Activated naive CD8-positive, alpha-beta T cell treated with anti-CD3 and anti-CD28 coated beads, Interleukin-2, amount 50 U/mL, for 24 hours (primary cell): ENCODE results near the gene MAGED4B.
"Not testable (repeated sequence)": the region's sequence is repeated elsewhere in the genome, so short reads cannot be mapped to it uniquely, and the experiment has no call there.

Source experiments
- ATAC-seq: fragments of 150-1000 bp; cut with Tn5 transposase; one replicate; pipeline ENCODE4 v1.10.0; 2021
- DNase-seq: peaks from one replicate; pipeline ENCODE4 v3.0.0; 2021
- H3K27ac Mint-ChIP-seq: one replicate; pipeline ENCODE4 v1.8.0; 2021; ENCODE audit warnings: mild to moderate bottlenecking, mixed read lengths
- H3K27me3 Mint-ChIP-seq: one replicate; pipeline ENCODE4 v1.8.0; 2021; ENCODE audit warnings: mixed read lengths
- H3K36me3 Mint-ChIP-seq: one replicate; pipeline ENCODE4 v1.8.0; 2021; ENCODE audit warnings: low read depth, mixed read lengths
- H3K4me1 Mint-ChIP-seq: one replicate; pipeline ENCODE4 v1.8.0; 2021; ENCODE audit warnings: mixed read lengths
- H3K4me3 Mint-ChIP-seq: one replicate; pipeline ENCODE4 v1.8.0; 2021; ENCODE audit warnings: mild to moderate bottlenecking, moderate library complexity, mixed read lengths
- H3K9me3 Mint-ChIP-seq: one replicate; pipeline ENCODE4 v1.8.0; 2021; ENCODE audit warnings: mixed read lengths

The MAGED4B gene

GRCh38 chrX:52068666-52069640, at the start of gene MAGED4B:
MAGED4B (minus strand) TSS chrX:52069183; CDS start chrX:52068172, 1,011 bp downstream.
- DNase-seq, H3K36me3 Mint-ChIP-seq, H3K4me1 Mint-ChIP-seq, H3K27ac Mint-ChIP-seq, H3K4me3 Mint-ChIP-seq, ATAC-seq, H3K27me3 Mint-ChIP-seq, H3K9me3 Mint-ChIP-seq: not testable (repeated sequence)

- Mint-ChIP-seq H3K4me1 (no peaks in the 10 kb centered on the region), H3K27me3 (no peaks in the 10 kb centered on the region), H3K4me3 (no peak overlapping the region)
Measured at GRCh38 chrX:52118262-52118661, 49.3 kb upstream of the MAGED4B start.

GRCh38 chrX:52082578-52082977, 13.6 kb upstream of the MAGED4B start:
- Mint-ChIP-seq H3K4me1 (peaks cover 7% of the 10 kb centered on the region), H3K36me3 (no peaks in the 10 kb centered on the region), H3K27me3 (peaks cover 2% of the 10 kb centered on the region), H3K27ac (no peak overlapping the region), H3K9me3 (no peaks in the 10 kb centered on the region), H3K4me3 (no peak overlapping the region)
- no peak for DNase-seq
- ATAC-seq: no peak

More at GRCh38 chrX:52118262-52118661, 49.3 kb upstream of the MAGED4B start:
- no peak for ATAC-seq
- no peak overlapping the region for H3K27ac Mint-ChIP-seq
- no peak for DNase-seq
- no peaks in the 10 kb centered on the region for H3K36me3 Mint-ChIP-seq
- peaks cover 5% of the 10 kb centered on the region for H3K9me3 Mint-ChIP-seq

GRCh38 chrX:52078131-52078530, 9.1 kb upstream of the MAGED4B start:
- Mint-ChIP-seq H3K4me3 (no peak overlapping the region), H3K27ac (no peak overlapping the region), H3K36me3 (no peaks in the 10 kb centered on the region), H3K27me3 (peaks cover 2% of the 10 kb centered on the region), H3K9me3 (no peaks in the 10 kb centered on the region), H3K4me1 (peaks cover 5% of the 10 kb centered on the region)
- DNase-seq (no peak), ATAC-seq (no peak)

- DNase-seq, H3K36me3 Mint-ChIP-seq, H3K9me3 Mint-ChIP-seq, H3K27me3 Mint-ChIP-seq, H3K4me1 Mint-ChIP-seq, ATAC-seq, H3K27ac Mint-ChIP-seq, H3K4me3 Mint-ChIP-seq: not testable (repeated sequence)
Measured at GRCh38 chrX:52042288-52042687, 26.7 kb downstream of the MAGED4B start.

- no peaks in the 10 kb centered on the region for H3K36me3 Mint-ChIP-seq
- H3K4me3 Mint-ChIP-seq: no peak overlapping the region
- no peak for DNase-seq
- H3K9me3 Mint-ChIP-seq: no peaks in the 10 kb centered on the region
- H3K27ac Mint-ChIP-seq: no peak overlapping the region
- no peak for ATAC-seq
- no peaks in the 10 kb centered on the region for H3K4me1 Mint-ChIP-seq
- peaks cover 3% of the 10 kb centered on the region for H3K27me3 Mint-ChIP-seq
Measured at GRCh38 chrX:52034211-52034610, 34.8 kb downstream of the MAGED4B start.

- DNase-seq (no peak), ATAC-seq (no peak)
- H3K4me1 Mint-ChIP-seq: no peaks in the 10 kb centered on the region
- H3K27ac Mint-ChIP-seq: no peak overlapping the region
- no peaks in the 10 kb centered on the region for H3K9me3 Mint-ChIP-seq
- no peak overlapping the region for H3K4me3 Mint-ChIP-seq
- no peaks in the 10 kb centered on the region for H3K36me3 Mint-ChIP-seq
- peaks cover 7% of the 10 kb centered on the region for H3K27me3 Mint-ChIP-seq
Measured at GRCh38 chrX:52031371-52031770, 37.6 kb downstream of the MAGED4B start.

- Mint-ChIP-seq H3K27me3 (no peaks in the 10 kb centered on the region), H3K4me1 (no peaks in the 10 kb centered on the region), H3K9me3 (no peaks in the 10 kb centered on the region), H3K4me3 (no peak overlapping the region), H3K27ac (no peak overlapping the region), H3K36me3 (no peaks in the 10 kb centered on the region)
- ATAC-seq: no peak
- no peak for DNase-seq
Measured at GRCh38 chrX:52015794-52016193, 53.2 kb downstream of the MAGED4B start.
